Astrocyte (in vitro differentiated cells and primary cell): ENCODE results near the gene CCDC102B. TPM values are rescaled to one million over a fixed set of nuclear protein-coding genes. Genes with fewer than 3 reads are reported as not detected.

ENCODE experiments used
- DNase-seq: peaks from one replicate; pipeline ENCODE4 v3.0.0-alpha.2; 2010; ENCODE audit warnings: low read depth
- FAIRE-seq: peaks from 2 replicates; lab custom pipeline; 2011; peaks lifted over from hg19 to GRCh38; lab: Jason Lieb, UNC
- H2AFZ ChIP-seq: 2 replicates; pipeline ENCODE4 v1.6.0; 2012; ENCODE audit warnings: low read depth, low read length, inconsistent platforms
- H3K27ac ChIP-seq: 2 replicates; pipeline ENCODE4 v1.5.1; 2011; ENCODE audit warnings: low read depth, low read length, inconsistent platforms
- H3K27me3 ChIP-seq: 2 replicates; pipeline ENCODE4 v1.6.0; 2011; ENCODE audit warnings: low read length, inconsistent platforms; ENCODE audit not compliant: insufficient read depth
- H3K36me3 ChIP-seq: 2 replicates; pipeline ENCODE4 v1.5.1; 2011; ENCODE audit warnings: low read length, inconsistent platforms; ENCODE audit not compliant: insufficient read depth
- H3K4me1 ChIP-seq: 2 replicates; pipeline ENCODE4 v1.5.1; 2011; ENCODE audit warnings: low read length, inconsistent platforms; ENCODE audit not compliant: insufficient read depth
- H3K4me2 ChIP-seq: 2 replicates; pipeline ENCODE4 v1.6.0; 2012; ENCODE audit warnings: low read length, inconsistent platforms
- H3K4me3 ChIP-seq: 2 replicates; pipeline ENCODE4 v1.5.1; 2011; ENCODE audit warnings: low read depth, mild to moderate bottlenecking, low read length, inconsistent platforms; ENCODE audit not compliant: insufficient read depth
- H3K79me2 ChIP-seq: 2 replicates; pipeline ENCODE4 v1.6.0; 2012; ENCODE audit warnings: mild to moderate bottlenecking, low read length, inconsistent platforms; ENCODE audit not compliant: insufficient read depth
- H3K9ac ChIP-seq: 2 replicates; pipeline ENCODE4 v1.6.0; 2012; ENCODE audit warnings: mild to moderate bottlenecking, low read length, inconsistent platforms
- H3K9me3 ChIP-seq: 2 replicates; pipeline ENCODE4 v1.5.1; 2012; ENCODE audit warnings: low read depth, mild to moderate bottlenecking, low read length, inconsistent platforms; ENCODE audit not compliant: insufficient read depth
- H4K20me1 ChIP-seq: 2 replicates; pipeline ENCODE4 v1.6.0; 2012; ENCODE audit warnings: low read length, inconsistent platforms; ENCODE audit not compliant: insufficient read depth
- H3K27ac Mint-ChIP-seq: one replicate; pipeline ENCODE4 v1.8.0; 2021; ENCODE audit warnings: mild to moderate bottlenecking, mixed read lengths; ENCODE audit not compliant: unreplicated experiment
- H3K27me3 Mint-ChIP-seq: one replicate; pipeline ENCODE4 v1.8.0; 2021; ENCODE audit warnings: low read depth, mixed read lengths; ENCODE audit not compliant: unreplicated experiment
- H3K36me3 Mint-ChIP-seq: one replicate; pipeline ENCODE4 v1.8.0; 2021; ENCODE audit warnings: low read depth, mixed read lengths; ENCODE audit not compliant: unreplicated experiment
- H3K4me1 Mint-ChIP-seq: one replicate; pipeline ENCODE4 v1.8.0; 2021; ENCODE audit warnings: low read depth, mixed read lengths; ENCODE audit not compliant: unreplicated experiment
- H3K4me3 Mint-ChIP-seq: one replicate; pipeline ENCODE4 v1.8.0; 2021; ENCODE audit warnings: mild to moderate bottlenecking, moderate library complexity, mixed read lengths; ENCODE audit not compliant: unreplicated experiment
- H3K9me3 Mint-ChIP-seq: one replicate; pipeline ENCODE4 v1.8.0; 2021; ENCODE audit warnings: mild to moderate bottlenecking, mixed read lengths; ENCODE audit not compliant: unreplicated experiment
- EZH2 ChIP-seq: IDR thresholded peaks from 2 replicates; pipeline ENCODE4 v1.6.1; 2012; ENCODE audit warnings: mild to moderate bottlenecking, low read length, inconsistent platforms; ENCODE audit not compliant: insufficient read depth
- total RNA-seq: library from RNA; stranded (reverse); gene quantifications from 2 replicates; pipeline ENCODE4 v1.2.1, GENCODE V29; 2021
- TF ChIP-seq, protein P1 (sequence below): IDR thresholded peaks from 2 replicates; pipeline ENCODE4 v1.5.1; 2011; ENCODE audit warnings: low read depth, mild to moderate bottlenecking, inconsistent platforms, low read length, moderate library complexity; ENCODE audit not compliant: insufficient read depth

The CCDC102B gene
- total RNA-seq, 1 donor from 2014 or later = 7.9 TPM

- no peaks in the 10 kb centered on the region for H3K36me3 ChIP-seq
- no peak overlapping the region for H3K4me3 Mint-ChIP-seq
- H3K27me3 Mint-ChIP-seq = no peaks in the 10 kb centered on the region
- H3K4me3 ChIP-seq = no peak overlapping the region
- H3K4me1 ChIP-seq = no peaks in the 10 kb centered on the region
- H4K20me1 ChIP-seq = no peaks in the 10 kb centered on the region
- H2AFZ ChIP-seq = no peak overlapping the region
- H3K4me2 ChIP-seq = no peak overlapping the region
- TF ChIP-seq, protein P1, sequence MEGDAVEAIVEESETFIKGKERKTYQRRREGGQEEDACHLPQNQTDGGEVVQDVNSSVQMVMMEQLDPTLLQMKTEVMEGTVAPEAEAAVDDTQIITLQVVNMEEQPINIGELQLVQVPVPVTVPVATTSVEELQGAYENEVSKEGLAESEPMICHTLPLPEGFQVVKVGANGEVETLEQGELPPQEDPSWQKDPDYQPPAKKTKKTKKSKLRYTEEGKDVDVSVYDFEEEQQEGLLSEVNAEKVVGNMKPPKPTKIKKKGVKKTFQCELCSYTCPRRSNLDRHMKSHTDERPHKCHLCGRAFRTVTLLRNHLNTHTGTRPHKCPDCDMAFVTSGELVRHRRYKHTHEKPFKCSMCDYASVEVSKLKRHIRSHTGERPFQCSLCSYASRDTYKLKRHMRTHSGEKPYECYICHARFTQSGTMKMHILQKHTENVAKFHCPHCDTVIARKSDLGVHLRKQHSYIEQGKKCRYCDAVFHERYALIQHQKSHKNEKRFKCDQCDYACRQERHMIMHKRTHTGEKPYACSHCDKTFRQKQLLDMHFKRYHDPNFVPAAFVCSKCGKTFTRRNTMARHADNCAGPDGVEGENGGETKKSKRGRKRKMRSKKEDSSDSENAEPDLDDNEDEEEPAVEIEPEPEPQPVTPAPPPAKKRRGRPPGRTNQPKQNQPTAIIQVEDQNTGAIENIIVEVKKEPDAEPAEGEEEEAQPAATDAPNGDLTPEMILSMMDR = no peak
- TF ChIP-seq EZH2 = no peak
- no peak overlapping the region for H3K9ac ChIP-seq
- H3K27ac Mint-ChIP-seq = no peak overlapping the region
- no peaks in the 10 kb centered on the region for H3K36me3 Mint-ChIP-seq
- no peak overlapping the region for H3K27ac ChIP-seq
- no peaks in the 10 kb centered on the region for H3K27me3 ChIP-seq
- FAIRE-seq (no peak), DNase-seq (no peak)
- H3K9me3 ChIP-seq = no peaks in the 10 kb centered on the region
- no peaks in the 10 kb centered on the region for H3K9me3 Mint-ChIP-seq
- H3K79me2 ChIP-seq = no peaks in the 10 kb centered on the region
- H3K4me1 Mint-ChIP-seq = no peaks in the 10 kb centered on the region
Observed at GRCh38 chr18:68854786-68855391, 57.0 kb downstream of the CCDC102B start.

- Histone ChIP-seq H3K27ac (no peak overlapping the region), H3K4me1 (no peaks in the 10 kb centered on the region), H3K27me3 (no peaks in the 10 kb centered on the region), H3K4me2 (no peak overlapping the region), H3K79me2 (no peaks in the 10 kb centered on the region), H3K4me3 (no peak overlapping the region), H3K9ac (no peak overlapping the region), H3K36me3 (no peaks in the 10 kb centered on the region), H4K20me1 (no peaks in the 10 kb centered on the region), H3K9me3 (no peaks in the 10 kb centered on the region), H2AFZ (no peak overlapping the region)
- no peak for TF ChIP-seq EZH2
- TF ChIP-seq, protein P1 = no peak
- FAIRE-seq (no peak), DNase-seq (no peak)
- H3K9me3 Mint-ChIP-seq = no peaks in the 10 kb centered on the region
- H3K4me3 Mint-ChIP-seq = no peak overlapping the region
- H3K4me1 Mint-ChIP-seq = no peaks in the 10 kb centered on the region
- H3K36me3 Mint-ChIP-seq = no peaks in the 10 kb centered on the region
- H3K27ac Mint-ChIP-seq = no peak overlapping the region
- no peaks in the 10 kb centered on the region for H3K27me3 Mint-ChIP-seq
Observed at GRCh38 chr18:68855491-68855890, 57.6 kb downstream of the CCDC102B start.

DNA sequence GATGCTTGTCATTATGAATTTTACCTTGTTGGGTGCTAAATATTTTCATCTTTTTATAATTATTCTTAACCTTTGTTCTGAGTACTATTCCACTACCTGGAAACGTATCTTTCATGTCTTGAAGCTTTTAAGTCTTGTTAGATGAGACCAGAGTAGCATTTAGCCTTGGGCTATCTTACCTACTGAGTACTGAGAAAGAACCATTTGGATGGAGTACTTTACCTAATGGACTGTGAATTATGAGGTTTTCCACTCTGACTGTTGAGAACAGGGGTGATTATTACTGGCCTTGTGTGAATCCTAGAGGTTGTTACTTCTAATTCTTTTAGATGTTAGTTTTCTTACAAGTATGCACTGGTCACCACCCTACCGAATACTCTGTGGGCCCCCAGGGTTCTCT lies 63.5 kb downstream of the CCDC102B start:
- Mint-ChIP-seq H3K27me3 (no peaks in the 10 kb centered on the region), H3K4me3 (no peak overlapping the region), H3K9me3 (no peaks in the 10 kb centered on the region), H3K36me3 (no peaks in the 10 kb centered on the region), H3K27ac (no peak overlapping the region), H3K4me1 (no peaks in the 10 kb centered on the region)
- no peaks in the 10 kb centered on the region for H3K27me3 ChIP-seq
- TF ChIP-seq, protein P1 = no peak
- TF ChIP-seq EZH2 = no peak
- DNase-seq (no peak), FAIRE-seq (no peak)
- no peaks in the 10 kb centered on the region for H3K4me1 ChIP-seq
- no peaks in the 10 kb centered on the region for H3K79me2 ChIP-seq
- H3K36me3 ChIP-seq = no peaks in the 10 kb centered on the region
- H2AFZ ChIP-seq = no peak overlapping the region
- H3K4me3 ChIP-seq = no peak overlapping the region
- H3K4me2 ChIP-seq = no peak overlapping the region
- no peaks in the 10 kb centered on the region for H4K20me1 ChIP-seq
- H3K9me3 ChIP-seq = no peaks in the 10 kb centered on the region
- H3K27ac ChIP-seq = no peak overlapping the region
- H3K9ac ChIP-seq = no peak overlapping the region
